H1 (cell line): ENCODE data around the gene TMEM163. TPM values are rescaled to one million over a fixed set of nuclear protein-coding genes. Genes with fewer than 3 reads are reported as not detected.

Experiments used
- CTCF ChIA-PET: fragments of 300-600 bp; sonication (Branson Sonifier 250); formaldehyde crosslinking; loops from one replicate; lab custom pipeline; 2021; ENCODE audit not compliant: partially characterized antibody; lab: Charles Lee
- POLR2A ChIA-PET: fragments of 300-600 bp; sonication (Branson Sonifier 250); formaldehyde crosslinking; loops from one replicate; lab custom pipeline; 2021; ENCODE audit warnings: inconsistent platforms; ENCODE audit not compliant: partially characterized antibody; lab: Charles Lee
- DNase-seq, 2 experiments: peaks; one replicate each; pipeline versions ENCODE4 v3.0.0 to v3.0.0-alpha.2; 2010 to 2022; ENCODE audit warnings: low spot score in 2 of 2, low read depth in 1 of 2, mixed read lengths in 1 of 2
- FAIRE-seq: peaks from 2 replicates; lab custom pipeline; 2011; peaks lifted over from hg19 to GRCh38; lab: Jason Lieb, UNC
- H2AFZ ChIP-seq: 2 replicates; pipeline ENCODE4 v1.8.1; 2012; ENCODE audit warnings: low read length, inconsistent platforms
- H2AK5ac ChIP-seq: 2 replicates; pipeline ENCODE4 v1.6.1; 2013; ENCODE audit warnings: low read depth, low read length
- H2BK120ac ChIP-seq: replicated peaks from 2 replicates; pipeline ENCODE3; 2013; ENCODE audit warnings: low read depth, low read length, inconsistent platforms
- H2BK12ac ChIP-seq: 2 replicates; pipeline ENCODE4 v1.6.1; 2013; ENCODE audit warnings: low read depth, low read length
- H2BK15ac ChIP-seq: 2 replicates; pipeline ENCODE4 v1.6.1; 2013; ENCODE audit warnings: low read length
- H2BK20ac ChIP-seq: 2 replicates; pipeline ENCODE4 v1.6.1; 2013; ENCODE audit warnings: low read length
- H2BK5ac ChIP-seq: 2 replicates; pipeline ENCODE4 v1.6.1; 2013; ENCODE audit warnings: low read depth, low read length
- H3K14ac ChIP-seq: 2 replicates; pipeline ENCODE4 v1.6.1; 2013; ENCODE audit warnings: inconsistent platforms; ENCODE audit not compliant: insufficient read length
- H3K18ac ChIP-seq: 2 replicates; pipeline ENCODE4 v1.6.1; 2013; ENCODE audit warnings: low read length; ENCODE audit errors: extremely low read depth
- H3K23ac ChIP-seq: 2 replicates; pipeline ENCODE4 v1.6.1; 2013; ENCODE audit warnings: inconsistent platforms; ENCODE audit not compliant: insufficient read length
- H3K23me2 ChIP-seq: 2 replicates; pipeline ENCODE4 v1.6.1; 2013; ENCODE audit warnings: low read depth, low read length
- H3K27ac ChIP-seq: 2 replicates; pipeline ENCODE4 v1.6.1; 2011; ENCODE audit warnings: low read depth, low read length, inconsistent platforms
- H3K27me3 ChIP-seq, 4 experiments: replicated peaks in 1 of 4; 1 replicate in 1 of 4; 2 replicates in 3 of 4; pipeline versions ENCODE4 v1.6.1 to v1.8.1; 2011 to 2013; ENCODE audit warnings: low read length in 3 of 4, mild to moderate bottlenecking in 3 of 4, inconsistent platforms in 2 of 4, mixed read lengths in 2 of 4, moderate library complexity in 1 of 4; ENCODE audit not compliant: control insufficient read depth in 3 of 4, insufficient read depth in 3 of 4; ENCODE audit errors: extremely low read depth in 1 of 4
- H3K36me3 ChIP-seq, 4 experiments: 2 replicates each; pipeline versions ENCODE4 v1.6.1 to v1.8.1; 2011 to 2013; ENCODE audit warnings: mild to moderate bottlenecking in 4 of 4, low read length in 3 of 4, moderate library complexity in 2 of 4, control low read depth in 1 of 4, inconsistent platforms in 1 of 4; ENCODE audit not compliant: insufficient read depth in 4 of 4, control insufficient read depth in 2 of 4
- H3K4ac ChIP-seq: replicated peaks from 2 replicates; pipeline ENCODE3; 2013; ENCODE audit warnings: low read length, low read depth, mixed read lengths, inconsistent platforms; ENCODE audit not compliant: insufficient read length
- H3K4me1 ChIP-seq, 4 experiments: replicated peaks in 1 of 4; 1 replicate in 1 of 4; 2 replicates in 3 of 4; pipeline versions ENCODE4 v1.6.1 to v1.8.1; 2011 to 2013; ENCODE audit warnings: low read length in 3 of 4, inconsistent platforms in 2 of 4, mixed read lengths in 1 of 4; ENCODE audit not compliant: insufficient read depth in 4 of 4, control insufficient read depth in 3 of 4
- H3K4me2 ChIP-seq, 2 experiments: 2 replicates each; pipeline versions ENCODE4 v1.6.1 to v1.8.1; 2011 to 2013; ENCODE audit warnings: low read depth in 2 of 2, low read length in 2 of 2, control low read depth in 1 of 2, inconsistent platforms in 1 of 2, mild to moderate bottlenecking in 1 of 2; ENCODE audit not compliant: insufficient read depth in 1 of 2
- H3K4me3 ChIP-seq, 4 experiments: fragments of 200-600, 300-600 bp in 1 of 4; sonication (generic), shearing (Covaris generic), sonication (Bioruptor Twin) in 1 of 4; 2 replicates each; pipeline versions ENCODE4 v1.5.1 to v1.8.1; 2011 to 2016; ENCODE audit warnings: low read length in 4 of 4, low read depth in 3 of 4, control low read depth in 2 of 4, inconsistent platforms in 2 of 4, mild to moderate bottlenecking in 2 of 4, mixed read lengths in 1 of 4, moderate library complexity in 1 of 4; ENCODE audit not compliant: insufficient read depth in 2 of 4; ENCODE audit errors: extremely low read depth in 1 of 4
- H3K56ac ChIP-seq: replicated peaks from 2 replicates; pipeline ENCODE3; 2013; ENCODE audit warnings: low read depth, mild to moderate bottlenecking, mixed read lengths, low read length, inconsistent platforms; ENCODE audit not compliant: insufficient read length
- H3K79me1 ChIP-seq: 2 replicates; pipeline ENCODE4 v1.6.1; 2013; ENCODE audit warnings: low read depth, low read length, control low read depth
- H3K79me2 ChIP-seq, 2 experiments: 2 replicates each; pipeline versions ENCODE4 v1.6.1 to v1.8.1; 2012 to 2013; ENCODE audit warnings: low read length in 2 of 2, mild to moderate bottlenecking in 2 of 2, inconsistent platforms in 1 of 2; ENCODE audit not compliant: insufficient read depth in 2 of 2, control insufficient read depth in 1 of 2
- H3K9ac ChIP-seq, 4 experiments: replicated peaks in 1 of 4; 1 replicate in 1 of 4; 2 replicates in 3 of 4; pipeline versions ENCODE4 v1.6.1 to v1.8.1; 2011 to 2013; ENCODE audit warnings: low read depth in 3 of 4, low read length in 3 of 4, control low read depth in 2 of 4, mild to moderate bottlenecking in 2 of 4, moderate library complexity in 2 of 4, inconsistent platforms in 1 of 4; ENCODE audit errors: extremely low read depth in 1 of 4
- H3K9me3 ChIP-seq, 2 experiments: 2 replicates each; pipeline versions ENCODE4 v1.6.1 to v1.8.1; 2012 to 2013; ENCODE audit warnings: mild to moderate bottlenecking in 2 of 2, moderate library complexity in 2 of 2, control low read depth in 1 of 2, inconsistent platforms in 1 of 2, low read depth in 1 of 2, low read length in 1 of 2, mixed read lengths in 1 of 2; ENCODE audit not compliant: insufficient read depth in 2 of 2
- H4K20me1 ChIP-seq, 2 experiments: replicated peaks in 1 of 2; 2 replicates each; pipeline versions ENCODE3 to v1.8.1; 2011 to 2013; ENCODE audit warnings: inconsistent platforms in 2 of 2, low read length in 2 of 2, mild to moderate bottlenecking in 1 of 2; ENCODE audit not compliant: insufficient read depth in 2 of 2, control insufficient read depth in 1 of 2
- H4K5ac ChIP-seq: 2 replicates; pipeline ENCODE4 v1.6.1; 2013; ENCODE audit warnings: low read length, low read depth, mixed read lengths, inconsistent platforms; ENCODE audit not compliant: insufficient read length
- H4K8ac ChIP-seq: 2 replicates; pipeline ENCODE4 v1.8.0; 2013; ENCODE audit warnings: mild to moderate bottlenecking, moderate library complexity, low read length, inconsistent platforms; ENCODE audit not compliant: insufficient read depth; ENCODE audit errors: extremely low read depth
- H4K91ac ChIP-seq: replicated peaks from 2 replicates; pipeline ENCODE3; 2013; ENCODE audit warnings: low read length, mixed read lengths, inconsistent platforms; ENCODE audit not compliant: insufficient read length
- ASH2L ChIP-seq: fragments of 200-600, 300-600 bp; sonication (generic); IDR thresholded peaks from one replicate; pipeline ENCODE4 v1.7.1; 2017; ENCODE audit warnings: low read length
- CBX5 ChIP-seq: fragments of 300-800, 300-1000 bp; sonication (generic); IDR thresholded peaks from 2 replicates; pipeline ENCODE4 v1.7.1; 2016; ENCODE audit warnings: antibody characterized with exemption, low read length, low read depth
- HDAC2 ChIP-seq, 2 experiments: fragments of 300-600 bp in 1 of 2; sonication (generic) in 1 of 2; IDR thresholded peaks; 2 replicates each; pipeline ENCODE4 v1.6.1; 2011 to 2012; ENCODE audit warnings: low read depth in 2 of 2, low read length in 2 of 2, mild to moderate bottlenecking in 2 of 2, moderate library complexity in 2 of 2, borderline replicate concordance in 1 of 2, inconsistent platforms in 1 of 2
- RFX5 ChIP-seq: IDR thresholded peaks from 2 replicates; pipeline ENCODE4 v1.6.1; 2011; ENCODE audit warnings: low read depth, low read length, improper control_type of control experiment, borderline replicate concordance
- SUZ12 ChIP-seq: fragments of 200-600 bp; sonication (generic); IDR thresholded peaks from 2 replicates; pipeline ENCODE4 v1.6.1; 2012; ENCODE audit warnings: mild to moderate bottlenecking, inconsistent platforms, low read length, moderate library complexity, mixed read lengths
- YY1 ChIP-seq: IDR thresholded peaks from 2 replicates; pipeline ENCODE4 v1.6.1; 2011; ENCODE audit warnings: low read depth, mild to moderate bottlenecking, low read length
- WGBS, 2 experiments: shearing (Covaris generic) in 1 of 2; methylation state at CpG; one replicate each; pipeline versions ENCODE4 v1.1.6 to v1.1.7; 2013 to 2015; ENCODE audit warnings: low lambda C conversion rate in 2 of 2, mixed read lengths in 2 of 2, inconsistent platforms in 1 of 2, low coverage in 1 of 2, missing lambda C conversion rate in 1 of 2; ENCODE audit not compliant: insufficient replicate concordance in 2 of 2, insufficient coverage in 1 of 2, insufficient read length in 1 of 2; ENCODE audit errors: extremely low coverage in 1 of 2, missing lambda C conversion rate in 1 of 2; 5-methylcytosine and 5-hydroxymethylcytosine counted together
- polyA plus RNA-seq, 7 experiments: library from polyadenylated mRNA; depleted of rRNA in 3 of 7; stranded (reverse) in 5 of 7; unstranded in 2 of 7; fragments of >200 nt in 5 of 7; fragments of 200-250 nt in 2 of 7; gene quantifications; 1 replicate in 5 of 7; 2 replicates in 1 of 7; 4 replicates in 1 of 7; pipeline versions ENCODE4 v1.2.1 to v1.2.3, GENCODE V29; 2011 to 2013; ENCODE audit warnings: missing spikeins in 2 of 7, mixed read lengths in 2 of 7
- total RNA-seq: library from RNA; stranded (reverse); fragmentation: NEBNext Ultra II Directional; extraction: Animal tissue kit (Norgen Biotek cat#: 25700); gene quantifications from 2 replicates; pipeline ENCODE4 v1.2.1, GENCODE V29; 2021

Gene TMEM163
- total and polyA plus RNA-seq, 2 of the 8 experiments (the other 6 are each of a cell fraction or from before 2014, with no cell fraction given), result 2.8 to 3.2 TPM

DNA sequence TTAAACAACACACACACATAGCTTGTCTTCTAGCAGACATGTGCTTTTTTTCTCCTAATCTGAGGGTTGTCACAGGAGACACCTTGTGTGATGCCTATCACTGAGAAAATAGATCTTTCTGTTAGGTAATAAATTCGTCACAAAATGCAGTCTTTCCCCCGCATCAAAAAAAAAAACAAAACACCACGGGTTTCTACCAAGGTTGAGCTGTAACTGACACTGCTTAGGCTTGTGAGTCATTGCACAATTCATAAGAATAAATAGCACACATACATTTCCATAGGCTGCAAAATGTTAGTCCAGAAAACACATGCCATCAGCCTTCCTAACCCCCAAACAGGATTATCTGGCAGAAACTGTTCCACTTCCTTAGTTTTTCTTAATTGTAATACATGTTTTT, 6.5 kb downstream of the TMEM163 start:
- 63% methylated on average over 3 of the region's 3 CpGs; no CpG with 5 or more reads in 1 of the 2 experiments for WGBS, 2 experiments

More for the DNA sequence above, 6.5 kb downstream of the TMEM163 start:
- Histone ChIP-seq H3K4me2 (no peak overlapping the region), H2BK12ac (no peak overlapping the region), H2BK120ac (no peak overlapping the region), H2AK5ac (no peak overlapping the region), H4K5ac (no peak overlapping the region), H2BK5ac (no peak overlapping the region), H3K27me3 (peaks cover 2 to 13% (median 13%) of the 10 kb centered on the region in 4 experiments), H3K23ac (no peak overlapping the region), H3K9me3 (no peaks in the 10 kb centered on the region), H3K9ac (no peak overlapping the region), H3K18ac (no peak overlapping the region), H2AFZ (no peak overlapping the region), H3K23me2 (no peaks in the 10 kb centered on the region)
- TF ChIP-seq YY1 (no peak), RFX5 (no peak), ASH2L (no peak), HDAC2 (IDR thresholded peaks at IDR 0.05; ENCODE audit: borderline replicate concordance in 1 of 2, low read depth in 2 of 2, low read length in 2 of 2) (no peak), SUZ12 (no peak), CBX5 (no peak)
- TF ChIP-seq, all 59 proteins: peak for 0
- Histone ChIP-seq H2BK20ac (no peak overlapping the region), H4K91ac (no peak overlapping the region), H4K8ac (no peak overlapping the region), H3K27ac (no peak overlapping the region), H3K4me1 (peaks cover 0 to 8% (median 3%) of the 10 kb centered on the region in 4 experiments; a peak in 6 of 7 replicates), H3K4me3 (no peak overlapping the region), H3K4ac (no peak overlapping the region), H3K14ac (no peak overlapping the region), H3K79me2 (no peaks in the 10 kb centered on the region), H2BK15ac (no peak overlapping the region), H3K56ac (no peak overlapping the region), H3K36me3 (no peaks in the 10 kb centered on the region), H4K20me1 (peaks cover 0 to 2% of the 10 kb centered on the region in 2 experiments), H3K79me1 (no peaks in the 10 kb centered on the region)
- ChIA-PET CTCF (interaction anchor here (1.0 to 1.6 kb wide), 3 partner anchors 10 to 64 kb away, joined by 3 to 5 read pairs (median 4); no protein-coding TSS in a partner anchor), POLR2A (interaction anchor here (1.0 kb wide), 1 partner anchor 9 kb away, joined by 3 read pairs; no protein-coding TSS in a partner anchor)
- DNase-seq (no peak), FAIRE-seq (no peak)
